GM19193 (cell line): ENCODE results near the gene NME4.

Experiments
- POLR2A ChIP-seq: IDR thresholded peaks from 4 replicates; pipeline ENCODE4 v1.6.1; 2011; ENCODE audit not compliant: insufficient read depth, insufficient read length; ENCODE audit errors: extremely low read depth

NME4 gene

GRCh38 chr16:425740-426114, 28.7 kb downstream of the NME4 start:
- TF ChIP-seq POLR2A: no peak

GRCh38 chr16:426115-426905, 29.3 kb downstream of the NME4 start:
- no peak for TF ChIP-seq POLR2A

- no peak for TF ChIP-seq POLR2A
These were observed 29.9 kb downstream of the NME4 start for GRCh38 chr16:426906-427249.

- TF ChIP-seq POLR2A: no peak
These were observed 30.3 kb downstream of the NME4 start for GRCh38 chr16:427250-427649.

GRCh38 chr16:430904-431303, 33.9 kb downstream of the NME4 start:
- no peak for TF ChIP-seq POLR2A

GRCh38 chr16:440627-441026, 43.6 kb downstream of the NME4 start:
- TF ChIP-seq POLR2A: no peak

GRCh38 chr16:441447-441846, 44.4 kb downstream of the NME4 start:
- no peak for TF ChIP-seq POLR2A

- no peak for TF ChIP-seq POLR2A
These were observed 46.0 kb downstream of the NME4 start for GRCh38 chr16:442976-443375.

- no peak for TF ChIP-seq POLR2A
These were observed 47.0 kb downstream of the NME4 start for GRCh38 chr16:444027-444426.

GRCh38 chr16:445566-445965, 48.6 kb downstream of the NME4 start:
- TF ChIP-seq POLR2A: no peak
